OCI-LY7 (cell line): Measurements from ENCODE around the gene HACL1. TPM values are rescaled to one million over a fixed set of nuclear protein-coding genes. Genes with fewer than 3 reads are reported as not detected.

Source experiments
- BruUV-seq: library from RNA; stranded (reverse); fragments of 400-500 nt; replicated peaks from 2 replicates; lab custom pipeline; 2021; lab: Mats Ljungman, UMichigan
- CTCF ChIA-PET: fragments of 300-600 bp; sonication (Branson Sonifier 250); formaldehyde crosslinking; loops from one replicate; lab custom pipeline; 2022; ENCODE audit warnings: antibody characterized with exemption; ENCODE audit not compliant: unreplicated experiment; lab: Charles Lee
- POLR2A ChIA-PET: fragments of 300-600 bp; sonication (Branson Sonifier 250); formaldehyde crosslinking; loops from one replicate; lab custom pipeline; 2022; ENCODE audit warnings: antibody characterized with exemption; lab: Charles Lee
- DNase-seq: peaks from one replicate; pipeline ENCODE4 v3.0.0-alpha.2; 2015; ENCODE audit warnings: low spot score
- H2AFZ ChIP-seq: fragments of 200-600 bp; sonication (generic), shearing (Covaris generic); 2 replicates; pipeline ENCODE4 v1.6.1; 2014; ENCODE audit warnings: mild to moderate bottlenecking, antibody characterized with exemption, low read length, moderate library complexity
- H3K27ac ChIP-seq: fragments of 200-600 bp; sonication (generic); 2 replicates; pipeline ENCODE4 v1.5.1; 2014; ENCODE audit warnings: mixed run types, low read depth, mild to moderate bottlenecking, moderate library complexity, low read length, inconsistent platforms; ENCODE audit not compliant: poor library complexity, severe bottlenecking
- H3K36me3 ChIP-seq: fragments of 200-600 bp; sonication (generic); 2 replicates; pipeline ENCODE4 v1.6.1; 2014; ENCODE audit warnings: mild to moderate bottlenecking, antibody characterized with exemption, low read length, moderate library complexity, mixed read lengths; ENCODE audit not compliant: insufficient read depth
- H3K4me1 ChIP-seq: fragments of 200-600 bp; sonication (generic); 2 replicates; pipeline ENCODE4 v1.5.1; 2014; ENCODE audit warnings: mild to moderate bottlenecking, low read length; ENCODE audit not compliant: insufficient read depth, poor library complexity, severe bottlenecking
- H3K4me2 ChIP-seq: fragments of 200-600 bp; sonication (generic); 2 replicates; pipeline ENCODE4 v1.6.1; 2014; ENCODE audit warnings: mild to moderate bottlenecking, low read length
- H3K4me3 ChIP-seq: fragments of 200-600 bp; sonication (generic); 2 replicates; pipeline ENCODE4 v1.5.1; 2014; ENCODE audit warnings: mild to moderate bottlenecking, low read depth, low read length; ENCODE audit not compliant: poor library complexity, severe bottlenecking
- H3K79me2 ChIP-seq: fragments of 200-600 bp; sonication (generic); 2 replicates; pipeline ENCODE4 v1.6.1; 2016; ENCODE audit warnings: low read depth, mild to moderate bottlenecking, low read length, moderate library complexity, mixed read lengths; ENCODE audit not compliant: insufficient read depth
- H3K9me2 ChIP-seq: fragments of 200-600 bp; sonication (generic); 2 replicates; pipeline ENCODE4 v1.6.1; 2016; ENCODE audit warnings: mild to moderate bottlenecking, low read length, mixed read lengths; ENCODE audit not compliant: insufficient read depth
- H3K9me3 ChIP-seq: fragments of 200-600 bp; sonication (generic); 2 replicates; pipeline ENCODE4 v1.6.1; 2014; ENCODE audit warnings: mild to moderate bottlenecking, mixed run types, low read length, mixed read lengths
- H4K20me1 ChIP-seq: fragments of 200-600 bp; sonication (generic); 2 replicates; pipeline ENCODE4 v1.6.1; 2014; ENCODE audit warnings: mild to moderate bottlenecking, antibody characterized with exemption, low read length, moderate library complexity, mixed read lengths; ENCODE audit not compliant: insufficient read depth
- CTCF ChIP-seq: fragments of 200-600 bp; sonication (generic); conservative IDR thresholded peaks from 2 replicates; pipeline ENCODE4 v1.5.1; 2014; ENCODE audit warnings: mild to moderate bottlenecking, antibody characterized with exemption, low read length, moderate library complexity, mixed read lengths
- EZH2phosphoT487 ChIP-seq: fragments of 200-600 bp; sonication (generic); IDR thresholded peaks from 2 replicates; pipeline ENCODE4 v1.6.1; 2018; ENCODE audit warnings: low read depth, borderline replicate concordance, mild to moderate bottlenecking, mixed run types, antibody characterized with exemption, low read length, moderate library complexity, mixed read lengths
- intact Hi-C: fragments of 100-400 bp; cut with micrococcal nuclease; formaldehyde crosslinking; loops from one replicate; pipeline ENCODE4 v1.10.0; 2022; ENCODE audit not compliant: unreplicated experiment
- total RNA-seq, 2 experiments: library from RNA; depleted of rRNA in 1 of 2; stranded (reverse); fragments of >200 nt in 1 of 2; shearing (Covaris generic) in 1 of 2; gene quantifications; 2 replicates each; pipeline ENCODE4 v1.2.3, GENCODE V29; 2014 to 2022

Gene HACL1
- total RNA-seq, 2 experiments from 2014 or later = 22.0 to 25.5 TPM

GRCh38 chr3:15592968-15593367 is 8.4 kb downstream of the HACL1 start:
- Histone ChIP-seq H4K20me1 (no peaks in the 10 kb centered on the region), H2AFZ (no peak overlapping the region), H3K4me3 (no peak overlapping the region), H3K4me1 (no peaks in the 10 kb centered on the region), H3K9me2 (no peaks in the 10 kb centered on the region), H3K36me3 (peaks cover 53% of the 10 kb centered on the region), H3K27ac (no peak overlapping the region), H3K79me2 (no peaks in the 10 kb centered on the region), H3K9me3 (0 out of 2 replicates have a peak, but pooled peaks cover 7% of the 10 kb centered on the region), H3K4me2 (no peak overlapping the region)
- BruUV-seq = no TSS peak
- intact Hi-C loops = no loop called here
- DNase-seq = no peak
- POLR2A ChIA-PET = no interaction called here
- TF ChIP-seq CTCF (no peak), EZH2phosphoT487 (no peak)
- CTCF ChIA-PET = no interaction called here

GRCh38 chr3:15591928-15592327 is 9.4 kb downstream of the HACL1 start:
- H3K36me3 ChIP-seq = peaks cover 47% of the 10 kb centered on the region
- H3K4me3 ChIP-seq = no peak overlapping the region
- POLR2A ChIA-PET = no interaction called here
- H3K27ac ChIP-seq = no peak overlapping the region
- BruUV-seq = no TSS peak
- H3K4me1 ChIP-seq = no peaks in the 10 kb centered on the region
- H2AFZ ChIP-seq = no peak overlapping the region
- intact Hi-C loops = no loop called here
- H3K9me2 ChIP-seq = no peaks in the 10 kb centered on the region
- CTCF ChIA-PET = no interaction called here
- H4K20me1 ChIP-seq = no peaks in the 10 kb centered on the region
- H3K9me3 ChIP-seq = 0 out of 2 replicates have a peak, but pooled peaks cover 7% of the 10 kb centered on the region
- H3K79me2 ChIP-seq = no peaks in the 10 kb centered on the region
- no peak for DNase-seq
- no peak for TF ChIP-seq CTCF
- H3K4me2 ChIP-seq = no peak overlapping the region

- intact Hi-C loops = no loop called here
- H3K4me2 ChIP-seq = no peak overlapping the region
Measured at GRCh38 chr3:15591242-15591641, 10.1 kb downstream of the HACL1 start.

More at GRCh38 chr3:15591242-15591641, 10.1 kb downstream of the HACL1 start:
- Histone ChIP-seq H3K79me2 (no peaks in the 10 kb centered on the region), H3K27ac (no peak overlapping the region), H3K4me3 (no peak overlapping the region), H4K20me1 (no peaks in the 10 kb centered on the region), H3K9me2 (no peaks in the 10 kb centered on the region), H3K4me1 (no peaks in the 10 kb centered on the region), H3K36me3 (peaks cover 46% of the 10 kb centered on the region), H2AFZ (no peak overlapping the region), H3K9me3 (0 out of 2 replicates have a peak, but pooled peaks cover 7% of the 10 kb centered on the region)
- TF ChIP-seq EZH2phosphoT487 (no peak), CTCF (no peak)
- ChIA-PET POLR2A (interaction anchor here (1.0 kb wide), 1 partner anchor 21 kb away, joined by 5 read pairs; no protein-coding TSS in a partner anchor), CTCF (no interaction called here)
- DNase-seq = no peak
- BruUV-seq = no TSS peak
